SIG-M5 treated with dmso at 0.1 percent for 504 hours (cell line): ENCODE data around the gene ADAMTSL1.

Experiments used
- DNase-seq: peaks from one replicate; lab custom pipeline; 2025; ENCODE audit not compliant: unreplicated experiment; lab: John Stamatoyannopoulos, UW

Gene ADAMTSL1

DNA sequence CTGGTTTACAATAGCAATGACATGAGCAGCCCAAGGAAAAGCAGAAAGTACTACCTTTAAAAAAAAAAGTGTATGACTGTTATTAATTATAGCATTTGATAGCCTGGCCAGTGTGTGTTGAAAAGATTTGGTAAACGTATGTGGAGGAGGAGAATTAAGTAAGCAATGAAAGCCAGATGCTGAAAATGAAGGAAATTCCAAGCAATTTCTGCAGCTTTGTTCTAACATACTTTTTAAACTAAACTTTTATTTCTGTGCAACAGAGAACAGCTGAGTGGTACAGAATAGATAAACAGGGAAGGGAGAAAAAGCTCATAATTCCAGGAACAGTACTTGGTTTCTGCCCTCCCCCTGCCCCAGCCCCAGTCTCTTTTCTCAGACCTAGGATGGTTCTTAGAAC lies 252.6 kb downstream of the ADAMTSL1 start:
- no peak for DNase-seq

DNA sequence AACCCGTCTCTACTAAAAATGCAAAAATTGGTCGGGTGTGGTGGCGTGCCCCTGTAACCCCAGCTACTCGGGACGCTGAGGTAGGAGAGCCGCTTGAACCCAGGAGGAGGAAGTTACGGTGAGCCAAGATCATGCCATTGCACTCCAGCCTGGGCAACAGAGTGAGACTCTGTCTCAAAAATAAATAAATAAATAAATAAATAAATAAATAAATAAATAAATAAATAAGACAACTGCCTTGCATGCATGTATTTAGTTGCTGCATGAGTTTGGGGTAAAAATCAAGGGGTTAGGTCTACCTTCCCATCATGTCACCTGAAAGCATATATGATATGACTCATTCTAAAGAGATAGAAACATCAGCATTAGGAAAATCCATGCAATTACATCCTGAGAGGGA lies 254.0 kb downstream of the ADAMTSL1 start:
- no peak for DNase-seq

DNA sequence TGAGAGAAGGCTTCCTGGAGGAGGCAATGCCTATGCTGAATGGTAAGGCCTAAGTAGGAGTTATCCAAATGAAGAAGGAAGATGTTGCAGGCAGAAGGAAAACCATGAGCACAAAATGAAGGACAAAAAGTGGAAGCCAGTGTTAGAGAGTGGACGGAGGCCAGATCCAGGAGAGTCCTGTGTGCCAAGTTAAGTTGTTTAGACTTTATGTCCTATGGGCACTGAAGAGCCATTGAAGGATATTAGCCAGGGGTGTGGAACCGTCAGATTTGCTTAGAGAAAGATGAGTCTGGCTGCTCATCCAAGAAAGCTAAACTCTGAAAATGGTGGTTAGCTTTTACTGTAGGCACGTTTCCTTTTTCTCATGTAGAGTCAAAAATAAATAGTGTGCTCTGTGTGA lies 254.7 kb downstream of the ADAMTSL1 start:
- no peak for DNase-seq

DNA sequence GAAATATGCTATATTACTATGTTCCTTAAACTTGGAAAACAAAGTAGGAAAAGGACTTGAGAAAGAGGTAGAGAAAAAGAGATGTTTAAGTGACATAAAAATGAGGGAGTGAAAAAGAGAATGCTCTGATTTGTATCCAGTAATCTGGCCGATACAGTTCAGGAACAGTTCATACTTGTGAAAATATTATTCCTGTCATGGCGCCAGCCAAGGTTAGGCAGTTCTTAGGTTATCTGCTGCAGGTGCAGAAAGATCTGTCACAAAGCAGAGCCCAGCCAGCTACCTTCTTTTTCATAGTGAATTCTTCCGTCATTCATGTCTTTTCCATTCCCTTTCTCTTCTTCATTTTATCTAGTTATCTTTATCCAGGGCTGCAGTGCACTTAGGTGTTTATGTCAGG lies 256.3 kb downstream of the ADAMTSL1 start:
- no peak for DNase-seq

DNA sequence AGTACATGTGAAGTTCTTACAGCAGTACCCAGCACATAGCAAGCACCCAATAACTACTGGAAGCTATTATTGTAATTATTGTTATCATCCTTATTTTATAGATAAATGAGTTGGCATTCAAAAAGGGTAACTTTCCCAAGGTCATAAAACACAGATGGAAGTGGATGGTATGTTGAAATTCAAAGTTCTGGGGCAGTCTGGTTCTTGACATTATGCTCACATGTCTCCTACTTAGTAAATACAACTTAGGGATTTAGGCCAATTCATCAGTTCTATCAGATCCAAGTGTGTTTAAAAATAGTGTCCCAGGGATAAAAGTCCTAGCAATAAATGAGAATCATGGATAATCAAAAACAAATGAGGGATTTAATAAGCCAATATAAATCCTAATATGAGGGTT lies 265.2 kb downstream of the ADAMTSL1 start:
- no peak for DNase-seq

DNA sequence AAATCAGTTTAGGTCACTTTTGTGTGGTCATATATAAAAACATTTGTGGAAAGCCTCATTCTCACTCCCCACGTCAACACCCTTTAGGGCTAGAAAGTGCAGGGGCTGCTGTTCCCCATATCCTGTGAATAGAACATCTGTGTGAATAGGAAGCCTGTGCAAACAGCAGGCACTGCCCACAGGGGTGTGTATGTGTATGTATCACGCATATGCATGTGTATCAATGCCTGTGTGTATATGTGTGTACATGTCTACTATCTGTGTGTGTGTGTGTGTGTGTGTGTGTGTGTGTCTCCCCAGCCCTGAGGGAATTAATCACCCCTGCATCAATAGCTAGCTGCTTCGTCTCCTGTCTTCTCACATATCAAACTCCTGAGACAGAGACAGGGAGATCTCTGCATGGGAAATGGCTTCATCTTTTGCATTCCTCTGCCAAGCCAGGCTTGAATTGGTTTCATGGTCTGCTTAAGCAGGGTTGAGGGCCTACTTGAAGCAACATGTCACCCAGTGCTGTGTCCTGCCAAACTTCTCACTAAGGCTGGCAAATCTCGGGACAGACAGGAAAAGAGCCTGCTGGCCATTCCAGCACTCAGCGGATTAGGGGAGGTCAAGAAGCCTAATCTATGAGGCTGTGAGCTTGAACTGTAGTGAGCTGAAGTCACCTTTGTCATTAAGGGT lies 265.8 kb downstream of the ADAMTSL1 start:
- DNase-seq = no peak

DNA sequence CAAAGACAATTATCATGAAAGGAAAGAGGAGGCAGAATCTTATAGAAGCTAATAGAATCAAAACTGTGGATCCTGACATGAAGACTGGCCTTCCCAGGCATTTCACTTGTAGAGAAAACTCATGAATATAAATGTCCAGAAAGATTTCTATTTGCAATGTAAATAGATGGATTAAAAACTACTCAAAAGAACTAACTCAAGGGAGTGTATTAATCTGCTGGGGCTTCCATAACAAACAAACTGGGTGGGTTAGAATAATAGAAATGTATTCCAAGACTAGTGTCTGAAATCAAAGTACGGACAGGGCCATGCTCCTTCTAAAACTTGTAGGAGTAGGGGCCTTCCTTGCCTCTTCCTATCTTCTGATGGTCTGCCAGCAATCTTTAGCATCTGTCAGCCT lies 267.4 kb downstream of the ADAMTSL1 start:
- DNase-seq = no peak

DNA sequence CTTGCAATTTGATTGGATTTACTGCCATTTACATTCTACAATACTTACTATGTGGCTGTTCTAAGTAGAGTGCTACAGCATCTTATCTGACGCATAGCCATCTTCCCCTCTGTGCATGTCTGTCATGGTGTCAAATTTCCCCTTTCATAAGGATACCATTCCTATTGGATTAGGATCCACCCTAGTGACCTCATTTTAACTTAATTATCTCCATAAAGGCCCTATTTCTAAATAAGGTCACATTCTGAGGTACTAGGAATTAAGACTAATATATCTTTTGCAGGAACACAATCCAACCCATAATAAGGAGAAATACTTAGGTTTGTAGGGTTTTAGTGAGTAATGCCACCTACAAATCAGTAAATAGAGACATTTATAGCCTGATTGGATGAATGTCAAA lies 268.0 kb downstream of the ADAMTSL1 start:
- DNase-seq = no peak

DNA sequence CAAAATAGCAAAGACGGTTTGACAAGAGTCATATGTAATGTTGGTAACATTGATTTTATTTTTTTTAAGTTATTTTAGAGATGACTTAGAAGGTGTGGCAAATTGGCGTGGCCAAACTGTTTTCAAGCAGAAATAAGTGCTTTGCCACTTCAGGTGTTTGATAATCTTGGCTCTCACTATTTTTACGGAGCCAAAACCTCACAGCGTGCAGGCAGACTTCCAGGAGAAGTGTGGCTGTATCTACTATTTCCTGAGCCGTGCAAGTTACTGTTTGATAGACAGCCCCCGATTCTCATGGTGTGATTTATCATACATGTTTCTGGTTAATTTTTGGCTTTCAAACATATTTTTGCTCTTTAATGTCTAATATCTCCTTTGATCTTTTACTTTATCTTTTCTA lies 269.5 kb downstream of the ADAMTSL1 start:
- DNase-seq = no peak

DNA sequence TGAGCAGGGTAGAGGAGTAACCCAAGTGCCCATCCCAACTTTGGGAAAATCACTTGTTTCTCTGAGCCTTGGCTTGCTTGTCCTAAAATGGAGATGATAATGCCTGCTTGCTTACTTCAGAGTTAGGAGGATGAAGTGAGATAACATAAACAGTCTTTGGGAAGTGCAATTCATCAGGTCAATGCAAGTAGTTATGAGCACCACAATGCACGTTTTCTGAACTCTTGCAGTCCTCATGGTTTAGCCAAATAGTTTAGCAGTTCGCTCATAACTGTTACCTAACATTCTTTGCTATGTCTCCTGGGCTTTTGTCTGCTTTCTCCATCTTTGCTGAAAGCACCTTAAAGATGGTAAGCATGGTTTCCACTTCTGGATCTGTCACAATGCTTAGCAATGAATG lies 270.0 kb downstream of the ADAMTSL1 start:
- no peak for DNase-seq

DNA sequence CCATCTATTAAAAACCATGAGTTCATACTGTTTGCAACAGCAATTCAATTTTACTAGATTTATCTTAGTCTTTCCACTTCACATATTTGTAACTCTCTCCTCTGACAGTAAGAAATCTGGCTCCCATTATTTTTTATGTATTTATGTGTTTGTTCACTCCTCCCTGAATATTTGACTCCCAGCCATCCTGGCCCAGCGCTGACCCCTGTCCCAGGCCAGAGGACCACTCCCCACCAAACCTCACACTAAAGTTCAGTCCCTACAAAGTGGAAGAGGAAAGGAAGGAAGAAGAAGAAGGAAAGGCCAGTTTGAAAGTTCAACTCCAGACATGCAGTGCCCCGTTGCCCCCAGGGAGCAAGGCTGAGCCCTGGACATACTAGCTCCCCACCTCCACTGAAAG lies 271.8 kb downstream of the ADAMTSL1 start:
- no peak for DNase-seq

DNA sequence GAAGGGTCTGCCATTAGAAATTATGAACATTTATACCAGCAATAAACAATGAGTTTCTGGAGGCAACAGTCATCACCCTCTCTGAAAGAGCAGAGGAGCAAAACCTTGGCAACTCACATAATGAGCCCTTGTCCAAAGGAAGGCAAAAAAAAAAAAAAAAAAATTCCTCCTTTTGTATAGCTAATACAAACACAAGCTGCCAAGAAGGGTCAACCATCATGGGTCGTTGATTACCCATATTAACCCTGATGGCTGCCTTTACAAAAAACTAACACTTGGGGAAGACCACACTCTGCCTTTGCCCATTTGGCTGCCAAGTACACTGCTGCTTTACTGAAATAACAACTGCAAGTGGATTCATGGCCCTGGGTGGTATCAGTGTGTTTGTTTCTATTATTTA lies 272.7 kb downstream of the ADAMTSL1 start:
- DNase-seq = no peak

DNA sequence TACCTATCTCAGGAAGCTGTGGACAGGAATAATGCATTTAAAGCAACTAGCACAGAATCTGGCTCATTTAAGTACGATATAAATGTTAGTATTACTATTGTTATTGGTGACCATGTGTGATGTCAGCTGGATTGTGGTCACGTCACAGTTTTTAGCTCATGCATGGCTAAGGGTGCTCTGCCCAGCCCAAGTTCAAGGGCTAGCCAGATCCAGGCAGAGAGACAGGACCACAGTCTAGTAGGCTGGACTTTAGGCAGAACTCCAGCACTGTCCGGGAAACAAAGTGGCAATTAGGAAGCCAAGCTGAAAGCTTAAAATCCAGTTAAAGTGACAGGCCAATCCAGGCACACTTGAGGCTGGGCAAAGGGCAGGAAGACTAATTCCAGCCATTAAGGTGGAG lies 273.6 kb downstream of the ADAMTSL1 start:
- DNase-seq = no peak

DNA sequence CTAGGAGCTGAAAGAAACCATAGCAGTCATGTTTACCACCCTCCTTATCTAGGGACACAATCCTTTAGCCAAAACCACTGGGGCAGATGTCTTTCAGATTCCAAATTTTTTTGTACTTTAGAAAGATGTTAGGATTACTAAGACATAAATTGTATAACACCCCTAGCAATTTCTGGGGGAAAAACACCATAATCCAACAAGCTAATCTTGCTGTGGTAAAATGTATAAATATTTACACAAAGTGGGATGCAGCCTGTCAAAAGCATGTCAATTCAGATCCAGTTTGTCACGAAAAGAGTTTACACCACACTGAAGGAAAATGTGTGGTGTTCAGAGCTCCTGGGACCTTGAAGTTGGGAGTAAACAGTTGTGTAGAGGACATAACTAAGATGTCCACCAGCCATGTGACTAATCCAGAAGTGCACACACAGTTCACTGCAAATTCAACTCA lies 274.3 kb downstream of the ADAMTSL1 start:
- no peak for DNase-seq

DNA sequence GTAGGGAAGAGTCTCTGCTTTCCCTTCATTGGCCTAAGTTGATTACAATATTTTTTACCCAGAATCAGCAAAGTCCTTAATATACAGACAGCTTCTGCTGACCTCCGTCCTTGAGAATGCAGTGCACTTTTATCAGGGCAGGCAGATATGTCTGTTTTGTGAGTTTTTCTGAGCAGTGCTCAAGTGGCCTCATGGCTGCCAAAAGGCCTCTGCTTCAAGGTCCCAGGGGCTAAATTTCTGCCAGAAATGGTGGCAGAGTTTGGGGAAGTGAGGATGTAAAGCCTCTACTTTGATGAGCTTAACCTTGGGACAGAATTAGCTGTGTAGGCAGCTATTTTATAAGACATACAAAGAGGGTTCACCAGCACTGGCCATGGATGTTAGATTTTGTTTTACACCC lies 275.8 kb downstream of the ADAMTSL1 start:
- no peak for DNase-seq

DNA sequence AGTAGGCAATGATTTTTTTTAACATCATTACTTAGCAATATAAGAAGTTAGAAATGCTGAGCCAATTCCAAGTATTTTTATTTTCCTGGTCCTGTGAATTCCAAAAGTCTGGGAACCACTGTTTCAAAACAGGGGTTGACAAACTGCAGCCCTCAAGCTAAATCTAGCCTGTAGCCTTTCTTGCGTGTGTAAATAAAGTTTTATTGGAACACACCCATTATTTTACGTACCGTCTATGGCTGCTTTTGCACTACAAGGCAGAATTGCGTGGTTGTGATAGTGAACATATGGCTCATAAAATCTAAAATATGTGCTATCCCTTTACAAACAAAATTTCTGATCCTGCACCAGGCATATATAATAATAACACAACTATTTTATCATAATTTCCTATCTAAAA lies 280.0 kb downstream of the ADAMTSL1 start:
- no peak for DNase-seq

DNA sequence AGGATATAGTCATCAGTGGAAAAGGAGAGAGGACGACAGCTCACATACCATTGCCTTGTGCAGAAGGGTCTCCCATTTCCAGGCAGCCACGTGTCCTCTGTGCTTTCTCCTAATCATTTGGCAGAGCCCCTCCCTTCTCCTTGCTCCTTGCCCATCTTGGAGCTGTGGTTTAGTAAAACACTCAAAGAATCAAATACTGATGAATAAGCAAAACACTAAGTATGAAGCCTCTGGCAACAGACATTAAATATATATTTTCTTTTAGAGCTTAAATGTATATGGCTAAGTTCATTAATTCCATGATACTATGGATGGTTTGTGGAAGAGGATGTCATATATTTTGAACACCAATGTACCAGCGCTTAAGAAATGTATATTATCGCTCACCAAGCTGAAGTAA lies 280.6 kb downstream of the ADAMTSL1 start:
- DNase-seq = no peak

DNA sequence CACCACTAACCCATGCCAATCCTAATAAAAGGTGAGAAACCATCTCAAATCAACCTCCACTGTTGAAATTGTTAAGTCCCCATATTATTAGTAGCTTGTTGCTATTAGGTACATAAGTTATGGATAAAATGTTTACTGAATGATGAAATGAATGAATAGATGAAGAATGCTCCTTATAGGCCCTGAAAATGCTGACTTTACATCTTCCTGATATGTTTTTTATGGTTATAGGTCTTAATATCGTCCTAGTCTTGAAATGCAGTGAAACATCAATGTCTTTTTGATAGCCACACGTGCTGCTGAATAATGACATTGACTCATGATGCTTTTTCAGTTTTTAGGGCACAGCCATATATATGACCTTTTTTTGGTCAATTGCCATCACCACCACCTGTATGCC lies 281.3 kb downstream of the ADAMTSL1 start:
- DNase-seq = no peak

DNA sequence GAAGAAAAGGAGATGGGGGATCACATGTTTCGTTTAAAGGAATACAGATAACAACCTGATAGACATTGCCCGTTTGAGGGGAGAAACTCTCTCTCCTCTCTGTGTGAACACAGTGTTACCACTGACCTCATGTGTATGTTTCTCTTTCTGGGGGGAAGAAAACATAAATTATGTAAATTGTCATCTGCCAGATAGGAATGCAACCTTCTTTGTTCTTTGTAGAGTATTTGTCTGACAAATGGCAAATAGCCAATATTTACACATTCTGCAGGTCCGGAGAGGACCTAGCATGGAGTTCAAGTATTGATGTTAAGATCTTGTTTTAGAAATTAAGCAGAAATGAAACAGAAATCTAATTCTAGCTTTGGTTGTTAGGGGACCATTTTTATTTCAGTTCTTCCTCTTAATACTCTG lies 282.8 kb downstream of the ADAMTSL1 start:
- DNase-seq = no peak

DNA sequence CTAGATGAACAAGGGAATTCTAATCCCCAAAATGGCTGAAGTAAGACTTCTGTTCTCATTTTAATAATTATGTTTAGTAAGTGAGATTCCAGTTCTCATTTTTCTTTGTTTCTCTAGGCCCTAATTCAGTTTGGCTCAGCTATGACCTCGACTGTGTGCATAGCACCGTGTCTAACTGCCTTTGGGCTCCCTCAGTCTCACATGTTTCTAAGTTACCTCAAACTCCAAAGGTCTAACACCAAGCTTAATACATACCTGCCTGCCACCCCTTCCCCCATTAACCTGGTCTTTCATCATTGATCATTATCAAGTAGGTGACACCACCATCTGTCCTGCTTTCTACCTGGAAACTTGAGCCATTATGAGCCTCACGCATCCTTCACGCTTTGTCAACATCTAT lies 285.9 kb downstream of the ADAMTSL1 start:
- DNase-seq = no peak

DNA sequence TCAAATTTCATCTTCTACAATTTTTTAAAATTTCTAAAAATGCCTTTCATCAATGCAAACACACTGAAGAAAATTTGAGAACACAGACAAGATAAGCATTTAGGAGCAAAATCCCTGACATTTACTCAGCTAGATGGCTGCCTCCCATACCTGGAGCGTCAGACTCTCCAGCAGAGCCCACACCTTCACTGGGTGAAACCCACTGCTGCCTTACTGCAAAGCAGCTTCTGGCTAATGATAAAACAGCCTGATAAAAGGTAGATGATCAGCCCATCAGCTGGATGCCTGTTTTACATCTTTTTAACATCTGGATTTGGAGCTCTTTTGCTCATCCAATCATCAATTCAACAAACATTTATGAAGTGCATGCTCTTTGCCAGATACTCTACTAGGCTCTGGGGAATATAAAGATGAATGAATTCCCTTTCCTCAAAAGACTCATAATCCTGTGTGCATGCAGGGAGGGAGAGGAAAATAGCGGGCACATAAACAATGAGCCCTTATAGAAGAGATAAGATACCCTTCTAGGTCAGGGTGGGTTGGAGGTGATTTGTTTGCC lies 287.9 kb downstream of the ADAMTSL1 start:
- no peak for DNase-seq

DNA sequence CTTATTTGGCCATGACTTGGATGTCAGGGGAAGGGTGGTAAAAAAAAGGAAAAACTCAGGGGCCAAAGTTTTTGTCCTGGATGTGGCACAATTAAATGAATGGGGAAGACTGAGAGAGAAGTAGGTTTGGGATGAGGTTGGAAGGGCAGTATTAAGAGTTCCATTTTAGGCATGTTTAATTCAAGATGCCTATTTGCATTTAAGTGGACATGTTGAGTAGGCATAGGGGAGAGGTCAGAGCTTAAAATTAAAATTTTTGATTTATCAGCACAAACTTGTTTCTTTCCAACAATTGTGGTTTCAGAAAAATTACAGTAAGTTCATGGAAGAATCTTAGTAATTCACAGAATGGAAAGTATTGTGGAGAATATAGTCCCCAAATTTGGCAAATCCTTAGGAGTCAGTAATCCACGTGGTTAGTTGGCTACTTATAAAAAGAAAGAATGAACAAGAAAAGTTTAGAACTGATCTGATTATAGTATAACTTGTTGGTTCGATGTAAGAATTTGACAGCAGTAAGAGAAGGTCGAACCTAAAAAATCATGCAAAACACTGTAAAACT lies 293.1 kb downstream of the ADAMTSL1 start:
- no peak for DNase-seq
